Measurements from ENCODE around the gene CAMK2D.

CAMK2D gene

DNA sequence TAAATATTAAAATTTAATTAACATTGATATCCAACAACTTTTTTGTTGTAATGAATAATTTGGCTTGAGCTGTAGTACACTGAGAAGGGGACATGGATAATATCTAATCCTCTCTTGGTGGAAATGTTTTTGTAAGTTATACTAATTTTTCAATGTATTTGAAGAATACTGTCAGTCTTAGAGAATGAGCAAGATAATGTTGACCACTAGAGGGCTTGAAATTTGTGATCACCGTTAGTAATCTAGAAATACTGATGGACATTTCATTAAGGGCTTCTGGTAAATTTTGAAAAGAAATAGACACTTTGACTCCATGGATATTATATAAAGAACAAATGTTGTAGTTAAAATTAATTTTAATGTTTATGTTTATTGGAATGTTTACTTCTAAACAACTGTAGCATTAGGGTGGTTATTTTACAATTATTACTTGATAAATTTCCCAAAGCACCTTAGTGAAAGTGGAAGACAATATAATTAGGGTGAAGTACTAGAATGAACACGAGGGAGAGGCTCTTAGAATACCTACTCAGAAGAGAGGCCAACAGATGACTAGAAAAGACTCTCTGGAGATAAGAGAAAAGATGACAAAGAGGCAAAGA, 20.0 kb upstream of the CAMK2D start:
- DNase-seq = no peak
- Histone ChIP-seq H3K27ac (no peak overlapping the region), H3K27me3 (ENCODE audit: insufficient read depth, low read depth, severe bottlenecking) (no peaks in the 10 kb centered on the region), H3K36me3 (no peaks in the 10 kb centered on the region), H3K9me3 (ENCODE audit: severe bottlenecking) (no peaks in the 10 kb centered on the region), H3K4me3 (ENCODE audit: low read depth, low read length) (no peak overlapping the region)
- peak; percentile 27; the same call in 1 of the 2 replicates for TF ChIP-seq CTCF (IDR thresholded peaks at IDR 0.05; ENCODE audit: low read depth, low read length)

DNA sequence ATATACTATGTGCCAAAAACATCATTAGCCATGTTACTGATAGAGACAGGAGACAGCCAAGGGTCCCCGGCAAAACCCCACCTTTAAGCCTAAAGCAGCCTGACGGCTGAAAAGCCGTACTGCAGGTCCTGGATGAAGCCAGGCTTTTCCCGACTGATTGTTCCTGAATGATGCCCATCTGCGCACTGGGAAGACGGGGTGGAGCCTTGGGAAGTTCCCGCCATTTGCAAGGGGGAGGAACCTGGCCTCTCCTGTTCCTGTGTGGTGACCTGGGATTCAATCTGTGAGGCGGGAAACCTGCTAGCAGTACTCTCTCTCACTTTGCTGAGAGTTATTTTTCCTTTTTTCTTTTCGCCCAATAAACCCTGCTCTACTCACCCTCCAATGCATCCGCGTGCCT, 15.1 kb upstream of the CAMK2D start:
- H3K9me3 ChIP-seq (ENCODE audit: severe bottlenecking) = no peaks in the 10 kb centered on the region
- H3K27me3 ChIP-seq (ENCODE audit: insufficient read depth, low read depth, severe bottlenecking) = no peaks in the 10 kb centered on the region
- TF ChIP-seq CTCF (IDR thresholded peaks at IDR 0.05; ENCODE audit: low read depth, low read length) = no peak
- H3K27ac ChIP-seq = no peak overlapping the region
- no peak for DNase-seq
- no peak overlapping the region for H3K4me3 ChIP-seq (ENCODE audit: low read depth, low read length)
- H3K36me3 ChIP-seq = no peaks in the 10 kb centered on the region

DNA sequence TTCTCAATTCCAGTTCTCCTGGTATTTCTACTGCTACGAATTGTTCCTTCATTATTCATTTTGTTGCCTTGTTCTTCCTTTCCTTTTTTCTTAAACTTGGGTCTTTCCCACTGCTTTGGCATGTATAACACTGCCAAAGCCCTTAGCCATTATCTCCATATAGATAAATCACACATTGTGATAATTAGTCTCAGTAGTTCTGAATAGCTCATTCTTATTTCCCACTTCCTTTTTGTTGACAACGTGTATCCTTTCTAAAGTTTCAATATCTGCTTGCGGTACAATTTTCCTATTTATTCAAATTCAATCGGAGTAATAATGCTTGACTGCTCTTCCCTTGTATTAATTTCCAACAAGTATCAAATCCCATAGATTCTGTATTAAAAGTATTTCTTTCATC, 14.5 kb upstream of the CAMK2D start:
- Histone ChIP-seq H3K4me3 (ENCODE audit: low read depth, low read length) (no peak overlapping the region), H3K36me3 (no peaks in the 10 kb centered on the region), H3K27ac (no peak overlapping the region), H3K27me3 (ENCODE audit: insufficient read depth, low read depth, severe bottlenecking) (no peaks in the 10 kb centered on the region), H3K9me3 (ENCODE audit: severe bottlenecking) (no peaks in the 10 kb centered on the region)
- TF ChIP-seq CTCF (IDR thresholded peaks at IDR 0.05; ENCODE audit: low read depth, low read length) = no peak
- no peak for DNase-seq

GRCh38 chr4:113773756-113774155, 12.2 kb upstream of the CAMK2D start:
- no peaks in the 10 kb centered on the region for H3K36me3 ChIP-seq
- no peak overlapping the region for H3K4me3 ChIP-seq (ENCODE audit: low read depth, low read length)
- H3K9me3 ChIP-seq (ENCODE audit: severe bottlenecking) = no peaks in the 10 kb centered on the region
- H3K27ac ChIP-seq = no peak overlapping the region
- no peak for DNase-seq
- TF ChIP-seq CTCF (IDR thresholded peaks at IDR 0.05; ENCODE audit: low read depth, low read length) = no peak
- H3K27me3 ChIP-seq (ENCODE audit: insufficient read depth, low read depth, severe bottlenecking) = no peaks in the 10 kb centered on the region

DNA sequence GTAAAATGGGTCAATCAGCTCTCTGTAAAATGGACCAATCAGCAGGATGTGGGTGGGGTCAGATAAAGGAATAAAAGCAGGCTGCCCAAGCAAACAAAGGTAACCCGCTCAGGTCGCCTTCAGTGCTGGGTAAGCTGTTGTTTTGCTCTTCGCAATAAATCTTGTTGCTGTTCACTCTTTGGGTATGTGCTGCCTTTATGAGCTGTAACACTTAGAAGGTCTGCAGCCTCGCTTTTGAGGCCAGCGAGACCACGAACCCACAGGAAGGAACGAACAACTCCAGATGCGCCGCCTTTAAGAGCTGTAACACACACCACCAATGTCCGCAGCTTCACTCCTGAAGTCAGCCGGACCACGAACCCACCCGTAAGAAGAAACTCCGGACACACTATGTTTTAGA, 11.5 kb upstream of the CAMK2D start:
- DNase-seq = no peak

More for the DNA sequence above, 11.5 kb upstream of the CAMK2D start:
- H3K36me3 ChIP-seq = no peaks in the 10 kb centered on the region
- H3K4me3 ChIP-seq (ENCODE audit: low read depth, low read length) = no peak overlapping the region
- H3K9me3 ChIP-seq (ENCODE audit: severe bottlenecking) = no peaks in the 10 kb centered on the region
- TF ChIP-seq CTCF (IDR thresholded peaks at IDR 0.05; ENCODE audit: low read depth, low read length) = no peak
- no peaks in the 10 kb centered on the region for H3K27me3 ChIP-seq (ENCODE audit: insufficient read depth, low read depth, severe bottlenecking)
- H3K27ac ChIP-seq = no peak overlapping the region

Data from WERI-Rb-1 (cell line).